Measurements from ENCODE around the gene DCP2.

DCP2 gene

GRCh38 chr5:112968411-112969106 lies 8.0 kb upstream of the DCP2 start:
- DNase-seq, result no peak

GRCh38 chr5:112971276-112971675 lies 5.3 kb upstream of the DCP2 start:
- no peak for DNase-seq

GRCh38 chr5:112973036-112973435 lies 3.6 kb upstream of the DCP2 start:
- no peak for DNase-seq

- DNase-seq, result no peak
Observed at GRCh38 chr5:112973904-112974303, 2.7 kb upstream of the DCP2 start.

GRCh38 chr5:112974901-112975300 lies 1.7 kb upstream of the DCP2 start:
- no peak for DNase-seq

- no peak for DNase-seq
Observed at GRCh38 chr5:112975721-112976431, 722 bp upstream of the DCP2 start.

GRCh38 chr5:112977440-112977861 lies 853 bp downstream of the DCP2 start:
- no peak for DNase-seq

- DNase-seq, result no peak
Observed at GRCh38 chr5:112978836-112979235, 2.2 kb downstream of the DCP2 start.

GRCh38 chr5:112979723-112980122 lies 3.1 kb downstream of the DCP2 start:
- no peak for DNase-seq

- DNase-seq, result no peak
Observed at GRCh38 chr5:112983363-112983762, 6.8 kb downstream of the DCP2 start.

GRCh38 chr5:112986224-112986623 lies 9.6 kb downstream of the DCP2 start:
- DNase-seq, result no peak

- no peak for DNase-seq
Observed at GRCh38 chr5:112995764-112996618, 19.4 kb downstream of the DCP2 start.

- no peak for DNase-seq
Observed at GRCh38 chr5:112996830-112997374, 20.3 kb downstream of the DCP2 start.

GRCh38 chr5:112998296-112998695 lies 21.7 kb downstream of the DCP2 start:
- DNase-seq, result no peak

- DNase-seq, result no peak
Observed at GRCh38 chr5:113000466-113000865, 23.9 kb downstream of the DCP2 start.

- no peak for DNase-seq
Observed at GRCh38 chr5:113002423-113002822, 25.8 kb downstream of the DCP2 start.

GRCh38 chr5:113003763-113004162 lies 27.2 kb downstream of the DCP2 start:
- DNase-seq, result no peak

- DNase-seq, result no peak
Observed at GRCh38 chr5:113005454-113005853, 28.9 kb downstream of the DCP2 start.

- no peak for DNase-seq
Observed at GRCh38 chr5:113017881-113018635, 41.5 kb downstream of the DCP2 start.

GRCh38 chr5:113020461-113021273 lies 44.1 kb downstream of the DCP2 start:
- DNase-seq, result no peak

GRCh38 chr5:113022661-113023060 lies 46.1 kb downstream of the DCP2 start:
- no peak for DNase-seq

Measured in NCI-H1436 treated with DMSO at 0.1 percent for 48 hours (cell line).